ENCODE results near the gene CISTR. TPM values are rescaled to one million over a fixed set of nuclear protein-coding genes. Genes with fewer than 3 reads are reported as not detected.

CISTR gene
- total and polyA plus RNA-seq, 4 donors = not detected

DNA sequence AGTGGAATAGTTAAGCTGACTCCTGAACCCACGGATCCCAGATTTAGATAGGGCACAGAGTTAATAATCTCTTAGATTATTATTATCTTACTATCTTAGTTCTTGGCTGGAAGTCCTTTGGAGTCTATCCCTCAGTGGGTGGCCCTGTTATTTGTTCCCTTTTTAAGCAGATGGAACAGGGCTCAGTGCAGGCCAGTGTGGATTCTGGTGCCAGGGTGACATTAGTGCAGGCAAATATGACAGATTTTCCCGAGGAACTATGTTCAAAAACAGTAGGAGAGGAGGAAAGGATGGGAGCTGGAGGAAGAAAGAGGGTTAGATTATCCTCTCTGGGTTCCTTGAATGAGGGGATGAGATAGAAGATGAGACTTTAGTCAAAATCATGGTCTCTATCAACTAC, 41.4 kb upstream of the CISTR start:
- no peak for DNase-seq
- no peaks in the 10 kb centered on the region for H3K9me3 ChIP-seq (ENCODE audit: control insufficient read depth in 4 of 4, insufficient read depth in 3 of 4, low read length in 3 of 4)
- peaks cover 3 to 28% (median 21%) of the 10 kb centered on the region in 3 donors for H3K27me3 ChIP-seq (ENCODE audit: control insufficient read depth in 3 of 3, insufficient read depth in 3 of 3, low read length in 2 of 3)
- H3K4me1 ChIP-seq (ENCODE audit: control insufficient read depth in 5 of 5, insufficient read depth in 5 of 5, low read length in 5 of 5) = peaks cover 0 to 2% (median 0%) of the 10 kb centered on the region in 5 donors
- ATAC-seq (ENCODE audit: insufficient read depth, low FRiP score) = no peak
- H3K36me3 ChIP-seq (ENCODE audit: control insufficient read depth in 4 of 4, insufficient read depth in 4 of 4, low read length in 4 of 4) = no peaks in the 10 kb centered on the region
- TF ChIP-seq, protein P1, sequence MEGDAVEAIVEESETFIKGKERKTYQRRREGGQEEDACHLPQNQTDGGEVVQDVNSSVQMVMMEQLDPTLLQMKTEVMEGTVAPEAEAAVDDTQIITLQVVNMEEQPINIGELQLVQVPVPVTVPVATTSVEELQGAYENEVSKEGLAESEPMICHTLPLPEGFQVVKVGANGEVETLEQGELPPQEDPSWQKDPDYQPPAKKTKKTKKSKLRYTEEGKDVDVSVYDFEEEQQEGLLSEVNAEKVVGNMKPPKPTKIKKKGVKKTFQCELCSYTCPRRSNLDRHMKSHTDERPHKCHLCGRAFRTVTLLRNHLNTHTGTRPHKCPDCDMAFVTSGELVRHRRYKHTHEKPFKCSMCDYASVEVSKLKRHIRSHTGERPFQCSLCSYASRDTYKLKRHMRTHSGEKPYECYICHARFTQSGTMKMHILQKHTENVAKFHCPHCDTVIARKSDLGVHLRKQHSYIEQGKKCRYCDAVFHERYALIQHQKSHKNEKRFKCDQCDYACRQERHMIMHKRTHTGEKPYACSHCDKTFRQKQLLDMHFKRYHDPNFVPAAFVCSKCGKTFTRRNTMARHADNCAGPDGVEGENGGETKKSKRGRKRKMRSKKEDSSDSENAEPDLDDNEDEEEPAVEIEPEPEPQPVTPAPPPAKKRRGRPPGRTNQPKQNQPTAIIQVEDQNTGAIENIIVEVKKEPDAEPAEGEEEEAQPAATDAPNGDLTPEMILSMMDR (IDR thresholded peaks at IDR 0.05; ENCODE audit: control extremely low read depth, extremely low read depth) = no peak
- no peak overlapping the region for H3K4me3 ChIP-seq
- WGBS, 2 donors = 76 to 82% methylated on average over 2 of the region's 2 CpGs
- no peak overlapping the region for H3K9ac ChIP-seq (ENCODE audit: insufficient read depth in 1 of 2, low read length in 2 of 2)
- no peak overlapping the region for H3K27ac ChIP-seq (ENCODE audit: low read depth in 1 of 2, low read length in 1 of 2)

DNA sequence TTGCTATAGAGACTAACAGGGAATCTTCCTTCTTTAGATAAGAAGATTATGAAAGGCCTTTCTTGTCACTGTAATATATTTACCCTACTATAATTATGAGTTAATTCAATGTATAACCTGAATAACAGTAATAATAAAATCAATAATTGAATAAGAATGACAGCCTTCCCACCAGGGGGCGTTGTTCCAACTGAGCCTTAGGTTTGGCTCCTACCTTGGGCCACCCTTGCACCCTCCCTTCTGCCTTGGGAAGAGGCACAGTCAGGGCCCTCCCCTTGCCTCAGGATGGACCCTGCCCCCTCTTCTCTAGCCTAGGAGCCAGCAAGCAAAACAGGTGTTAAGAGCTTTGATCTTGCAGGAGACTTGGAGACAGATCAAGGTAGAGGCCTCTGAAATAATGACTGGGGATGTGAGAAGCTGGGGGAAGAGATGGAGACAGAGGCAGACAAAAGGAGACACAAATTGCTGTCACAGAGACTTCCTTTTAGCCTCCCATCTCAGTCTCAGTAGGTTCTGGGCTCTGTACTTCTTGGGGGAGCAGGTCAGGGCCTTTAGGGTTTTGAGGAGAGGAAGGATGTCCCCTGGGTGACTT, 40.1 kb upstream of the CISTR start:
- H3K9ac ChIP-seq (ENCODE audit: insufficient read depth in 1 of 2, low read length in 2 of 2) = no peak overlapping the region
- DNase-seq (no peak), ATAC-seq (ENCODE audit: insufficient read depth, low FRiP score) (no peak)
- H3K27ac ChIP-seq (ENCODE audit: low read depth in 1 of 2, low read length in 1 of 2) = no peak overlapping the region
- no peaks in the 10 kb centered on the region for H3K4me1 ChIP-seq (ENCODE audit: control insufficient read depth in 5 of 5, insufficient read depth in 5 of 5, low read length in 5 of 5)
- H3K36me3 ChIP-seq (ENCODE audit: control insufficient read depth in 4 of 4, insufficient read depth in 4 of 4, low read length in 4 of 4) = no peaks in the 10 kb centered on the region
- H3K4me3 ChIP-seq = no peak overlapping the region
- no peaks in the 10 kb centered on the region for H3K9me3 ChIP-seq (ENCODE audit: control insufficient read depth in 4 of 4, insufficient read depth in 3 of 4, low read length in 3 of 4)
- H3K27me3 ChIP-seq (ENCODE audit: control insufficient read depth in 3 of 3, insufficient read depth in 3 of 3, low read length in 2 of 3) = peaks cover 3 to 25% (median 21%) of the 10 kb centered on the region in 3 donors
- WGBS, 2 donors = 13 to 19% methylated on average over 1 of the region's 1 CpG
- TF ChIP-seq, protein P1 (IDR thresholded peaks at IDR 0.05; ENCODE audit: control extremely low read depth, extremely low read depth) = no peak

DNA sequence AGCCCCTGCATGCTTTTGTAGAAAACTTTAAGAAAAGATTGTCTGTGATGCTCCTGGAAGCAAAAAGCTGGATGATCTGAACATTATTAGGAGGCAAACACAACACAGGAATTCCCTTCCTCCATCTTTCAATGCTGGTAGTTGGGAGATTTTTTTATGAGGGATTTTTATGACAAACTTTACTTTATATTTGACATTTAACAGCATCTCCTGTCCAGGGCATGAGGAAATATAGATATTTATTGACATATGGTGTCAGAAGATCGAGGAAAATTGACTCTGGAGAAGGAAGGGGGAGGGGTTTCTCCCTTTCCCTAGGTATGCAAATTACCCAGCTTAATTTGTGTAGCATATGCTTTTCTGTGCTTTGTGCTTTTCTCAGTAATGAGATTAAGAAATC, 37.8 kb upstream of the CISTR start:
- Histone ChIP-seq H3K4me3 (no peak overlapping the region), H3K9me3 (ENCODE audit: control insufficient read depth in 4 of 4, insufficient read depth in 3 of 4, low read length in 3 of 4) (no peaks in the 10 kb centered on the region), H3K36me3 (ENCODE audit: control insufficient read depth in 4 of 4, insufficient read depth in 4 of 4, low read length in 4 of 4) (no peaks in the 10 kb centered on the region), H3K27ac (ENCODE audit: low read depth in 1 of 2, low read length in 1 of 2) (no peak overlapping the region), H3K9ac (ENCODE audit: insufficient read depth in 1 of 2, low read length in 2 of 2) (no peak overlapping the region), H3K4me1 (ENCODE audit: control insufficient read depth in 5 of 5, insufficient read depth in 5 of 5, low read length in 5 of 5) (no peaks in the 10 kb centered on the region), H3K27me3 (ENCODE audit: control insufficient read depth in 3 of 3, insufficient read depth in 3 of 3, low read length in 2 of 3) (peaks cover 0 to 17% (median 13%) of the 10 kb centered on the region in 3 donors)
- DNase-seq (no peak), ATAC-seq (ENCODE audit: insufficient read depth, low FRiP score) (no peak)
- WGBS, 2 donors = 40 to 62% methylated on average over 1 of the region's 1 CpG
- TF ChIP-seq, protein P1 (IDR thresholded peaks at IDR 0.05; ENCODE audit: control extremely low read depth, extremely low read depth) = no peak

DNA sequence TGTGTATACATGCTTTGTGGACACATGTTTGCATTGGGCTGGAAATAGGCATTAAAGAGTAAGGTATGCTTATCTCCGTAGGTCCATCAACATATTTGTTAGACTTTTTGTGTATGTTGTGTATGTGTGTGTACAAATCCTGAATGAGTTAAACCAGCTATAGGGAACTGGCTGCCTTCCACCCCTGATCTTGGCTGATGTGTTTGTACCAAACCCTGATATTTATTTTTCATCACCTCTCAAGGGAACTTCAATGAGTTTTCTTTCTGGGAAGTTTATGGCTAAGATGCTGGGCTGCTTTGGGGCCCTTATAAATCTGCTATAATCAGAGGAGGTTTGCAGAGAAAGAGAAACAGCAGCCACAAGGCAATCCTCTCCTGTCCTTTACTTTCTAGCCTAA, 37.1 kb upstream of the CISTR start:
- ATAC-seq (ENCODE audit: insufficient read depth, low FRiP score) (no peak), DNase-seq (no peak)
- WGBS, 2 donors = 83 to 88% methylated on average over 1 of the region's 1 CpG
- no peaks in the 10 kb centered on the region for H3K36me3 ChIP-seq (ENCODE audit: control insufficient read depth in 4 of 4, insufficient read depth in 4 of 4, low read length in 4 of 4)
- no peaks in the 10 kb centered on the region for H3K4me1 ChIP-seq (ENCODE audit: control insufficient read depth in 5 of 5, insufficient read depth in 5 of 5, low read length in 5 of 5)
- no peak overlapping the region for H3K4me3 ChIP-seq
- TF ChIP-seq, protein P1 (IDR thresholded peaks at IDR 0.05; ENCODE audit: control extremely low read depth, extremely low read depth) = no peak
- no peak overlapping the region for H3K27ac ChIP-seq (ENCODE audit: low read depth in 1 of 2, low read length in 1 of 2)
- no peaks in the 10 kb centered on the region for H3K9me3 ChIP-seq (ENCODE audit: control insufficient read depth in 4 of 4, insufficient read depth in 3 of 4, low read length in 3 of 4)
- H3K27me3 ChIP-seq (ENCODE audit: control insufficient read depth in 3 of 3, insufficient read depth in 3 of 3, low read length in 2 of 3) = peaks cover 0 to 15% (median 8%) of the 10 kb centered on the region in 3 donors
- no peak overlapping the region for H3K9ac ChIP-seq (ENCODE audit: insufficient read depth in 1 of 2, low read length in 2 of 2)
